Stimulated activated CD4-positive, alpha-beta T cell treated with anti-CD3 and anti-CD28 coated beads, Interleukin-15, amount 100 ng/mL, for 1 hour (primary cell): Measurements from ENCODE around the gene SLC22A5.

Source experiments
- DNase-seq, 2 donors: peaks; one replicate each; pipeline ENCODE4 v3.0.0-alpha.2; 2020; ENCODE audit warnings: low read depth in 1 of 2, low spot score in 1 of 2

Gene SLC22A5

GRCh38 chr5:132365213-132365612, 4.3 kb upstream of the SLC22A5 start:
- no peak for DNase-seq

- DNase-seq, result no peak
Observed at GRCh38 chr5:132368186-132368585, 1.3 kb upstream of the SLC22A5 start.

GRCh38 chr5:132369007-132369473, 470 bp upstream of the SLC22A5 start:
- no peak for DNase-seq

- no peak for DNase-seq
Observed at GRCh38 chr5:132370181-132370970, 866 bp downstream of the SLC22A5 start.

- no peak for DNase-seq
Observed at GRCh38 chr5:132370971-132371602, 1.6 kb downstream of the SLC22A5 start.

GRCh38 chr5:132371603-132371994, 2.1 kb downstream of the SLC22A5 start:
- DNase-seq, result no peak

- DNase-seq, result no peak
Observed at GRCh38 chr5:132372127-132372526, 2.6 kb downstream of the SLC22A5 start.

- DNase-seq, result no peak
Observed at GRCh38 chr5:132372542-132372941, 3.0 kb downstream of the SLC22A5 start.

GRCh38 chr5:132375957-132376356, 6.4 kb downstream of the SLC22A5 start:
- DNase-seq, result no peak

GRCh38 chr5:132376694-132377641, 7.5 kb downstream of the SLC22A5 start:
- no peak for DNase-seq

- DNase-seq, result no peak
Observed at GRCh38 chr5:132377738-132378137, 8.2 kb downstream of the SLC22A5 start.

GRCh38 chr5:132378580-132378979, 9.1 kb downstream of the SLC22A5 start:
- no peak for DNase-seq

GRCh38 chr5:132380047-132380446, 10.5 kb downstream of the SLC22A5 start:
- DNase-seq, result no peak

GRCh38 chr5:132380741-132381140, 11.2 kb downstream of the SLC22A5 start:
- no peak for DNase-seq

- DNase-seq, result no peak
Observed at GRCh38 chr5:132381614-132382013, 12.1 kb downstream of the SLC22A5 start.

GRCh38 chr5:132383261-132383660, 13.8 kb downstream of the SLC22A5 start:
- DNase-seq, result no peak

GRCh38 chr5:132383984-132384383, 14.5 kb downstream of the SLC22A5 start:
- no peak for DNase-seq

GRCh38 chr5:132384506-132385050, 15.1 kb downstream of the SLC22A5 start:
- no peak for DNase-seq

- DNase-seq, result peak in 1 of 2 donors; percentile 32
Observed at GRCh38 chr5:132385326-132386105, 16.0 kb downstream of the SLC22A5 start.

GRCh38 chr5:132386644-132387286, 17.3 kb downstream of the SLC22A5 start:
- peak; percentile 55 to 57 for DNase-seq
